Measurements from ENCODE around the gene DOK6. TPM values are rescaled to one million over a fixed set of nuclear protein-coding genes. Genes with fewer than 3 reads are reported as not detected.

Gene DOK6
- total and polyA plus RNA-seq, 10 of the 15 experiments (the other 5 are each of a cell fraction or from before 2014, with no cell fraction given) = 0.01 to 0.09 (median 0.04) TPM; not detected in 4

- TF ChIP-seq ZBTB11 (CRISPR knock-in tag; IDR thresholded peaks at IDR 0.05) (no peak), POU2F2 (IDR thresholded peaks at IDR 0.05; ENCODE audit: borderline replicate concordance, low read depth, low read length) (no peak), BHLHE40 (IDR thresholded peaks at IDR 0.05; ENCODE audit: borderline replicate concordance in 1 of 2, low read depth in 2 of 2, low read length in 1 of 2) (no peak)
Observed at GRCh38 chr18:69557282-69557681, 156.6 kb downstream of the DOK6 start (continued).

- H3K79me2 ChIP-seq (ENCODE audit: control insufficient read depth, insufficient read depth, low read length) = no peaks in the 10 kb centered on the region
- WGBS (ENCODE audit: insufficient coverage, insufficient replicate concordance, low lambda C conversion rate, missing lambda C conversion rate) = 50% methylated on average over 2 of the region's 2 CpGs
- H3K4me1 ChIP-seq (ENCODE audit: control insufficient read depth, insufficient read depth, low read length) = no peaks in the 10 kb centered on the region
- no peak overlapping the region for H2AFZ ChIP-seq (ENCODE audit: control insufficient read depth, low read depth, low read length)
- H3K9ac ChIP-seq (ENCODE audit: control insufficient read depth, insufficient read depth, low read length) = no peak overlapping the region
- no peak overlapping the region for H3K27ac ChIP-seq (ENCODE audit: control insufficient read depth, insufficient read depth)
- H3K4me3 ChIP-seq = no peak overlapping the region
- H3K27me3 ChIP-seq (replicated peaks in 1 of 2; ENCODE audit: control insufficient read depth in 2 of 2, insufficient read depth in 2 of 2, low read length in 1 of 2) = no peaks in the 10 kb centered on the region
- no peaks in the 10 kb centered on the region for H4K20me1 ChIP-seq (ENCODE audit: control insufficient read depth, insufficient read depth)
- in situ Hi-C loops (cut with MboI) (no loop called here), intact Hi-C loops (cut with micrococcal nuclease; ENCODE audit: unreplicated experiment) (no loop called here)
- ChIA-PET SMC1A (ENCODE audit: uncharacterized antibody, unreplicated experiment) (no interaction called here), CTCF (interaction anchor here (0.9 kb wide), 1 partner anchor 13 kb away, joined by 3 read pairs; no protein-coding TSS in a partner anchor), RAD21 (ENCODE audit: unreplicated experiment) (no interaction called here), POLR2A (no interaction called here)
- ATAC-seq (no peak), FAIRE-seq (no peak), DNase-seq (ENCODE audit: low read depth, low spot score) (no peak)
- BruUV-seq (replicated peaks) = no TSS peak
- H3K36me3 ChIP-seq (ENCODE audit: control insufficient read depth in 2 of 2, insufficient read depth in 2 of 2, low read length in 1 of 2) = no peaks in the 10 kb centered on the region
- no peak overlapping the region for H3K4me2 ChIP-seq (ENCODE audit: control insufficient read depth, insufficient read depth)
- H3K9me3 ChIP-seq (replicated peaks; ENCODE audit: control insufficient read depth, insufficient read depth, low read length) = no peaks in the 10 kb centered on the region
- TF ChIP-seq STAT3 (IDR thresholded peaks at IDR 0.05; ENCODE audit: low read depth, low read length) (no peak), ZNF274 (IDR thresholded peaks at IDR 0.05; ENCODE audit: insufficient read depth, insufficient read length) (no peak), ASH2L (IDR thresholded peaks at IDR 0.05; ENCODE audit: borderline replicate concordance, low read depth) (no peak), NR2C2 (IDR thresholded peaks at IDR 0.05; ENCODE audit: borderline replicate concordance, control insufficient read depth, insufficient read length, low read depth) (no peak), ZBTB40 (IDR thresholded peaks at IDR 0.05; ENCODE audit: borderline replicate concordance) (no peak), RCOR1 (conservative IDR thresholded peaks at IDR 0.05; ENCODE audit: low read depth, low read length) (no peak), JUND (IDR thresholded peaks at IDR 0.05; ENCODE audit: low read depth, low read length) (no peak), CBFB (IDR thresholded peaks at IDR 0.05; ENCODE audit: low read depth) (no peak), SPI1 (IDR thresholded peaks at IDR 0.05; ENCODE audit: borderline replicate concordance, insufficient read depth, low read depth, low read length) (no peak), MEF2A (IDR thresholded peaks at IDR 0.05; ENCODE audit: insufficient read depth, low read depth, low read length) (no peak), GABPA (IDR thresholded peaks at IDR 0.05; ENCODE audit: low read depth) (no peak), PML (IDR thresholded peaks at IDR 0.05; ENCODE audit: low read length) (no peak), RUNX3 (IDR thresholded peaks at IDR 0.05; ENCODE audit: low read length) (no peak), CREM (IDR thresholded peaks at IDR 0.05; ENCODE audit: low read depth) (no peak), IKZF1 (conservative IDR thresholded peaks at IDR 0.05) (no peak)
Observed at GRCh38 chr18:69558052-69558451, 157.4 kb downstream of the DOK6 start.
